PFSK-1 (cell line): ENCODE measurements around the gene SUMO3.

Source experiments
- FOXP2 ChIP-seq: optimal IDR thresholded peaks from 2 replicates; pipeline ENCODE3; 2011; ENCODE audit warnings: borderline replicate concordance, control low read depth, inconsistent platforms; ENCODE audit not compliant: insufficient read depth; ENCODE audit errors: extremely low read length, extremely low read depth
- POLR2AphosphoS5 ChIP-seq: IDR thresholded peaks from 2 replicates; pipeline ENCODE4 v1.6.1; 2012; ENCODE audit warnings: low read depth, mild to moderate bottlenecking, control low read depth, low read length, moderate library complexity
- REST ChIP-seq, 2 experiments: IDR thresholded peaks; 2 replicates each; pipeline versions ENCODE4 v1.6.1 to v1.8.0; 2011 to 2012; ENCODE audit warnings: low read depth in 2 of 2, low read length in 2 of 2, control low read depth in 1 of 2, inconsistent platforms in 1 of 2, mild to moderate bottlenecking in 1 of 2, moderate library complexity in 1 of 2; ENCODE audit not compliant: insufficient read depth in 1 of 2
- SIN3A ChIP-seq: IDR thresholded peaks from 2 replicates; pipeline ENCODE4 v1.6.1; 2012; ENCODE audit warnings: mild to moderate bottlenecking, low read length, moderate library complexity, borderline replicate concordance; ENCODE audit not compliant: insufficient read depth
- TAF1 ChIP-seq: IDR thresholded peaks from 2 replicates; pipeline ENCODE4 v1.6.1; 2012; ENCODE audit warnings: low read length, control low read depth, borderline replicate concordance; ENCODE audit not compliant: insufficient read depth

The SUMO3 gene

GRCh38 chr21:44850208-44850800 lies 32.4 kb upstream of the SUMO3 start:
- no peak for TF ChIP-seq POLR2AphosphoS5
- TF ChIP-seq FOXP2 = no peak
- no peak for TF ChIP-seq SIN3A
- TF ChIP-seq REST (IDR thresholded peaks at IDR 0.05; ENCODE audit: insufficient read depth in 1 of 2, low read depth in 2 of 2, low read length in 2 of 2) = no peak
- no peak for TF ChIP-seq TAF1

- no peak for TF ChIP-seq SIN3A
Measured at GRCh38 chr21:44849616-44850130, 31.8 kb upstream of the SUMO3 start.

- no peak for TF ChIP-seq TAF1
- no peak for TF ChIP-seq POLR2AphosphoS5
- TF ChIP-seq REST (IDR thresholded peaks at IDR 0.05; ENCODE audit: insufficient read depth in 1 of 2, low read depth in 2 of 2, low read length in 2 of 2) = no peak
- no peak for TF ChIP-seq SIN3A
- TF ChIP-seq FOXP2 = no peak
Measured at GRCh38 chr21:44848821-44849521, 31.1 kb upstream of the SUMO3 start.

- TF ChIP-seq SIN3A (no peak), FOXP2 (no peak), TAF1 (no peak), REST (IDR thresholded peaks at IDR 0.05; ENCODE audit: insufficient read depth in 1 of 2, low read depth in 2 of 2, low read length in 2 of 2) (no peak), POLR2AphosphoS5 (no peak)
Measured at GRCh38 chr21:44847261-44848056, 29.6 kb upstream of the SUMO3 start.

GRCh38 chr21:44846485-44847260 lies 28.8 kb upstream of the SUMO3 start:
- TF ChIP-seq TAF1 (no peak), POLR2AphosphoS5 (no peak), FOXP2 (no peak), SIN3A (no peak), REST (IDR thresholded peaks at IDR 0.05; ENCODE audit: insufficient read depth in 1 of 2, low read depth in 2 of 2, low read length in 2 of 2) (no peak)
